Jurkat, Clone E6-1 (cell line): ENCODE data around the gene KCNH2.

Source experiments
- DNase-seq: peaks from one replicate; pipeline ENCODE4 v3.0.0-alpha.2; 2011; ENCODE audit warnings: low read depth, low spot score
- H3K4me3 ChIP-seq: 2 replicates; pipeline ENCODE4 v1.5.1; 2011; ENCODE audit warnings: mild to moderate bottlenecking, low read length, control low read depth, moderate library complexity

Gene KCNH2

DNA sequence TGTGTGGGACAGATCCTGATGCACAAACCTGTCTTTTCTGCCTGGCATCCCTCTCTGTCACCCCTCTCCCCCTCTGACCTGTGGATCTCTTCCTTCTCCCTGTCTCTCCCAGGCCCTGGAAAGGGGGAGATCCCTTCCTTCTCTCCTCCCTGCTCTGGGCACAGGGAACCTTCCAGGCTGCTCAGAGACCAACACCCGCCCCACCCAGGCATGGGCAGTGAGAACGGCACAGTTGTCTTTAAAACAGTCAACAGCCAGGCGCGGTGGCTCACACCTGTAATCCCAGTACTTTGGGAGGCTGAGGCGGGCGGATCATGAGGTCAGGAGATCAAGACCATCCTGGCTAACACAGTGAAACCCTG, 34.7 kb downstream of the KCNH2 start:
- DNase-seq = no peak
- H3K4me3 ChIP-seq = no peak overlapping the region

- H3K4me3 ChIP-seq = no peak overlapping the region
- no peak for DNase-seq
These were observed 35.3 kb downstream of the KCNH2 start for GRCh38 chr7:150942591-150943452.

- DNase-seq = peak; percentile 82
- H3K4me3 ChIP-seq = peak overlapping the region; percentile 5; the same call in 1 of the 2 replicates
These were observed 36.0 kb downstream of the KCNH2 start for GRCh38 chr7:150942001-150942590.

- no peak for DNase-seq
- H3K4me3 ChIP-seq = no peak overlapping the region
These were observed 36.6 kb downstream of the KCNH2 start for GRCh38 chr7:150941351-150942000.

DNA sequence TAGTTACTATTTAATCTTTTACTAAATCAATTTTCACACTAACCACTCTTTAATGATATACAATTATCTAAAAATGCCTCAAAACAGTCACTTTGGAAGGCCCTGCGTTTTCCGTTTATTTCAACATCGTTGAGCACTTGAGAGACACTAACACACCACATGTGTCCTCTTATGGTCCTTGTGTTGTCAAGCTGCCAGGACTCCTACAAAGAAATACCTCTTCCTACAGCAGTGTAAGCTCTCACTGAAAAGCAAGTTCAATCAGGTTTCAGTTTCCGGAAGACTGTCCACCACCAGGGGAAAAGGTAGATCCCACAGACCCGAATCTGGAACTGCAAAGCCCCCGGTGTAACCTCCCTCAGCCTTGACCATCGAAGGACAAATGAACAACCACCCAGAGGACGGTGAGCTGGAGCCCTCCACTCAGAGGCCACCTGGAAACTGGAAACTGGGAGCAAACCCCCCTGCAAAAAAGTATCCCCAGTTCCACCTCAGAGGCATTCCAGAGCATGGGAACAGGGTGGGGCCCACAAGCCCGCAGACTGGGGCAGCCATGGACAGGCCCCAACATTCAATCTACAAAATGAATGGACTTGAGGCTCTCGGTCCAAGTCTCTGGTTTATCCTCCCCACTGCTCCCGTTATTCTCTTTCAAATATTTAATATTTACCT, 37.6 kb downstream of the KCNH2 start:
- H3K4me3 ChIP-seq = no peak overlapping the region
- no peak for DNase-seq

DNA sequence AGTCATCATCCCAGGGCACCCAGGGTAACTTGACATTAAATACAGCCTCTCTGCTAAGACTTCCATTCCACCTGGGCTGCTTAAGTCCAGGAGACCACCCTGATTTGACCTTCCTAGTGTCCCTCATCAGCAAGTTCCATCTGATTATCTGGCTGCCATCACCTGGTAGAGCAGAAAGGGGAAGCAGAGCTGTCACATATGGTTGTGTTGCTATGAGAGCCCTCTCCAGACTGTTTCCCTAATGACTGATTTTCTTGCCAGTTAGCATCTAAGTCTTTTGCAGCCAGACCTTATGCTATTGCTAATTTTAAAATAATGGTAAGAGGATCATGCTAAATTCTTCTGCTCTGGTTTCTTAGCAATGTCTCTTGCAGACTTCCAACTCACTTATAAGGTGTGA, 38.7 kb downstream of the KCNH2 start:
- H3K4me3 ChIP-seq = no peak overlapping the region
- no peak for DNase-seq

DNA sequence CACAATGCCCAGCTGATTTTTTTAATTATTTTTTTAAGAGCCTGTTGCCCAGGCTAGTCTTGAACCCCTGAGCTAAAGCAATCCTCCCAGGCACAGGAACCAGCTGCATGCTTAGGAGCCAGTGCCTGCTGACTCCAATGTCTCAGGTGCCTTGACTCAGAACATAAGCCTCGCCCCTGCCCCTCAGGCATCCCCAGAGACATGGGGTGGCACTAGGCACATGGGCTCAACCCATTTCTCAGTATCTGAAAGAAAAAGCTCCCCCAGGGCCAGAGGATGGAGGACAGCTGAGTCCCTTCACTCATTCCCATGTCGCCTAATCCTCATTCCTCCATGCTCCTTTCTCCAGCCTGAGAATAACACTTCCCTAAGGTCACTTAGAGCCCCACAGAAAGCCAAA, 39.1 kb downstream of the KCNH2 start:
- no peak for DNase-seq
- H3K4me3 ChIP-seq = no peak overlapping the region

GRCh38 chr7:150938566-150938965, 39.6 kb downstream of the KCNH2 start:
- peak overlapping the region; percentile 6 for H3K4me3 ChIP-seq
- no peak for DNase-seq

DNA sequence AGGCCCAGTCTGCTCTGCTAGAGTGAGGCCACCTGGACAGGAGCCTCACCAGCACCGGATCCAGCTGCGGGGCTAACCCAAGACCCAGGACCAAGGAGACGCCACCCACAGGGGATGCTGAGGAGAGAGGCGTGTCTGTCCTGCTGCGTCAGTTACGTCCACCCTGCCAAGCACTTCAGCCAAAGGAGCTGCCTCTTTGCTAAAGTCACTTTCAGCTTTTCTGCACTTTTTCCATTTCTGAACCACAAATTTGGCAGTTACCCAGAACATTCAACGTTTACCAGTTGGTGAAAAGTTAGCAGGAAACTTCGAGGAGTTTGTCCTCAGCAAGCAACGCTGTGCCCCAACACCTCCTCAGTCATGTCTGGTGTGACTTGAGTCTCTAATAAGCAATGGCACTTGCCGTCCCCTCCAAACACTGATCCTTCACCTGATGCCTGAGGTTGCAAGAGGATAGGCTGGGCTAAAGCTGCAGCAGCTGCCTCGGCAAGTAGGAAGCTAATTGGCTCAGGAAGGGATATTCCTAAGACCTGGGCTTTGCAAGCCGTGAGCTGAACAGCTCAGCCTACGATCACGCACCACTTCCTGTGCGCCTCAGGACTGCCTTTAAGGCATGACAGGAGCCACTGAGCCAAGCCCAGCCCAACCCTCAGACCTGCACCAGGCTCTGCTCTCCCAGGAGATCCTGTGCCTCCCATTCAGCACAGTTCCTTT, 40.1 kb downstream of the KCNH2 start:
- H3K4me3 ChIP-seq = peak overlapping the region; percentile 6
- peak; percentile 74 for DNase-seq

DNA sequence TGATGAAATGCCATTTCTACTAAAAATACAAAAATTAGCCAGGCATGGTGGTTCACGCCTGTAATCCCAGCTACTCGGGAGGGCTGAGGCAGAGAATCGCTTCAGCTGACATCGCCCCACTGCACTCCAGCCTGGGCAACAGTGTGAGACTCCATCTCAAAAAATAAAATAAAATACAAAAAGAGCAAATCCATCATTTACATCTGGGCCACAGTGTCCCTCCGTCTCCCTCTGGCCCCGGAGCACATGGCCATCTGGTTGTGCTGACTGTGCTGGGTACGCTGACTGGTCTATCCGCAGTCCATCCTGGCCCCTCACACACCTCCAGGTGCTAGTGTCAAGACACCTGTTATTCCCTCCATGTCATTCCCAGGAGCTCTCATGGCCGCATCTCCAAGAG, 42.1 kb downstream of the KCNH2 start:
- H3K4me3 ChIP-seq = no peak overlapping the region
- DNase-seq = no peak

DNA sequence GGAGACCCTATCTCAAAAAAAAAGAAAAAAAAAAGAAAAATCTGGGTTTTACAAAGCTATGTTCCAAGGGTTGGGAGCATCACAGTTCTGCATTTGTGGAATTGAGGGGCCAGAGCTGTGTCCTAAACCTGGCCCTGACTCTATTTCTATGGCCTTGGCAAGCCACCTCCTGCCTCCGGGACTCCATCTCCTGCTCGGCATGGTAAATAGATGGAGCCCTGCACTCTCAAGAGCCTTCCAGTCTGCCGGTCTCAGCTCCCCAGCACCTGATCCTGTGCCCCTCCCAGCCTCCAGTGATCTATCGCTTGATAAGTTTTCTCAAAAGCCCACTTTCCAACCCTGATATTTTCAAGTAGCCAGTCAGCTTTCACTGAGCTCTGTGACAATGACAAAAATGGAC, 43.0 kb downstream of the KCNH2 start:
- H3K4me3 ChIP-seq = no peak overlapping the region
- no peak for DNase-seq

GRCh38 chr7:150934045-150934766, 43.9 kb downstream of the KCNH2 start:
- DNase-seq = no peak
- H3K4me3 ChIP-seq = no peak overlapping the region

- peak; percentile 85 for DNase-seq
- no peak overlapping the region for H3K4me3 ChIP-seq
These were observed 46.8 kb downstream of the KCNH2 start for GRCh38 chr7:150931199-150931869.

DNA sequence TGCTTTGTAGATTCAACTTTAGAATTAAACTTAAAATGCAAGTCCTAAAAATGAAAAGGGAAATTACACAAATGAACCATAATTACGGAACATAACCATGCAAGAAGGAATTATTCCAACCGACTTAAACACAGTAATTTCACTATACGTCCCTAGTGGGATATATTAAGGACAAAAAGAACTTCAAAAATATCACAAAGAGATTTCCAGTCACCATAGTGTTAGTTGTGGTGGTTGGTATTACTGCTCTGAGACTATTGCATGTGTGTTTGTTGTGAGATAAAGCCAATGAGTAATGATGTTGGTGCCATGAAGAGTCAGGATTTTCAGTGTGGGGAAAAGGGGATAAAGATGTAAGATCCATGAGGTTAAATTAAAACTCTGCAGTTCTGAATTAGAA, 49.6 kb downstream of the KCNH2 start:
- no peak overlapping the region for H3K4me3 ChIP-seq
- no peak for DNase-seq

DNA sequence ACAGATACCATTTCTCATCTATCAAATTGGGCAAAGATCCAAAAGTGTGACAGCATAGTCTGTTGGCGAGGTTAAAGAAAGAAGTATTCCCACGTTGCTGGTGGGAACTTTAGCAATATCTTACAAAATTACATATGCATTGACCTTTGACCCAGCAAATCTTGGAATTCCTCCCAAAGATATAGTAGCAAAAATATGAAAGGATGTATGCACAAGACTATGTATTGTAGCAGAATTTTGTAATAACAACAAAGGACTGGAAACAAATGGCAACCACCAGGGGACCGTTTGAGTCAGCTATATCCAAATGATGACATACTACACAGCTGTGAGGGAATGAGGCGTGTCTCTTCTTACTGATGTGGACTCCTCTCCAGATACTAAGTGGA, 50.2 kb downstream of the KCNH2 start:
- DNase-seq = peak; percentile 67
- no peak overlapping the region for H3K4me3 ChIP-seq

DNA sequence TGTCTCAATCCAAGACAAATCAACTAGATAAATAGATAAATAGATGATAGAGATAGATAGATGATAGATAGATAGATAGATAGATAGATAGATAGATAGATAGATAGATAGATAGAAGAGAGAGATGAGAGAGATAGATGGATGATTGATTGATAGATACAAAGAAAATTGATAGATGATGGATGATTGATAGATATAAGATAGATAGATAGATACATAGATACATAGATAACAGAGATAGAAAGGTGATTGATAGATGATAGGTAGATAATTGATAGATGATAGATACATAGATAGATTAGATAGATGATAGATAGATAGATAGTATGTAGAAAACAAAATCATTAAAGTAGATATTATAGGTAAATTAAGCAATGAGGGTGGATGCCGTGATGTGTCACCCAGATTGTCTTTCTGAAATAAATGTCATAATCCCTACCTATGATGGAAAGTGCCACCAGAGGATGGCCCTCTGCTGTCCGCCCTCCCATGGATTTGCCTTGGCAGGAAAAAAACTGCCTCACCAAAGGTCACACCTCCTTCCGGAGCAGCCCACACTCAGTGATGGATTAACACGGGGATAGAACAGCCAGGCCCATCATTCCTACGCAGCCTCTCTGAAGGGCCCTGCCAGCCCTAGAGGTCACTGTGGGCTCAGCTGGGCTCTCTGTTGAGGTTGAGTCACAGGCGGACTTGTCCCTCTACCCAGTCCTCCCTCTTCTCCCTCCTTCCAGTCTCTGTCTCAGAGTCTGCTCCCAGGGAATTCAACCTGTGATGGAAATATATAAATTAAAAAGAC, 50.8 kb downstream of the KCNH2 start:
- no peak for DNase-seq

GRCh38 chr7:150926066-150926465, 52.1 kb downstream of the KCNH2 start:
- no peak overlapping the region for H3K4me3 ChIP-seq
- DNase-seq = no peak

More for the DNA sequence above, 50.8 kb downstream of the KCNH2 start:
- no peak overlapping the region for H3K4me3 ChIP-seq
